Measurements from ENCODE around the gene MTURN.

MTURN gene

GRCh38 chr7:30144657-30145306 lies 10.0 kb downstream of the MTURN start:
- no peak for TF ChIP-seq POLR2A (IDR thresholded peaks at IDR 0.05; ENCODE audit: low read depth, low read length)
- FAIRE-seq (no peak), DNase-seq (ENCODE audit: insufficient read length, low spot score) (no peak)

DNA sequence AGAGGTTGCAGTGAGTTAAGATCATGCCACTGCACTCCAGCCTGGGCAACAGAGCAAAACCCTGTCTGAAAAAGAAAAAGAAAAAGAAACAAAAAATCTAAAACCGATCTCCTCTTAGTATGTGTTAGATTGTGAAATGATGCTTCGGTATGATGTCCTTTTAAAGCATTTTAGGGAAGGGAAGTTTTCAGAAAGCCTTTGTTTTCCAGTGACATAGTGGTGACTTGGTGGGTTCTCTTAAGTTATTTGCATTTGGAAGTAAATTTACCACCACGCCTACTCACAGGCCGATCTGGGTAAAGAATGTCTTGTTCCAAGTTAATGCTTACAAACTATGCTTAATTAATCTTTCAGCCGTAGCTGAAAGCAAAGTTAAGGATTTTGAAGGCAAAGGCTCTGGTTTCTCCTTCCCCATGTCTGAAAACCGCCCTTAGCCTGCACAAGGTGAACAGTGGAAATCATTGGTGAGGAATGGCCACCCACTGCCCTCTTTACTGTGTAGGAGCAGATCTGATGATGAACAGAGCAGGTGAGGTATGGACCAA lies 10.7 kb downstream of the MTURN start:
- DNase-seq (ENCODE audit: insufficient read length, low spot score) (no peak), FAIRE-seq (no peak)

GRCh38 chr7:30146127-30146612 lies 11.4 kb downstream of the MTURN start:
- FAIRE-seq (no peak), DNase-seq (ENCODE audit: insufficient read length, low spot score) (no peak)
- no peak for TF ChIP-seq POLR2A (IDR thresholded peaks at IDR 0.05; ENCODE audit: low read depth, low read length)

More for the DNA sequence above, 10.7 kb downstream of the MTURN start:
- TF ChIP-seq POLR2A (IDR thresholded peaks at IDR 0.05; ENCODE audit: low read depth, low read length) = no peak

DNA sequence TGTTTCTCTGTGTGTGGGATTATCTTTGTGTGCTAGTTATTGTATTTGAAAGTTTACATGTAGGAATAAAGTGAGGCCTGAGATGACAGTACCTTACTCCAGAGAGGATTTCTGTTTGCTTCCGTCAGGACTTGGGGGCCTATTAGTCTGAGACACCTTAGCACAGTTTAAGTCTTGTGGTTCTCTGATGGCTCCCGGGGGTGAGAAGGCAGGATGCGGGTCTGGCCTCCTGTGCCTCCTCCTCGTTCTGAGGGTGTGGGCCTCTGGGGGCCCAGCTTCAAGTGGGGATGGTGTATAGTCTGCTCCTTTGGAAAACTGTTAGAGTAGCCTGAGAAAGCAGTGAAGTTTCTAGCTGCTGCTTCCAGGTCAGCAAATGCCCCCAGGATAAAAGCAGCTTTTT lies 12.4 kb downstream of the MTURN start:
- DNase-seq (ENCODE audit: insufficient read length, low spot score) = no peak
- no peak for TF ChIP-seq POLR2A (IDR thresholded peaks at IDR 0.05; ENCODE audit: low read depth, low read length)
- FAIRE-seq = no peak

DNA sequence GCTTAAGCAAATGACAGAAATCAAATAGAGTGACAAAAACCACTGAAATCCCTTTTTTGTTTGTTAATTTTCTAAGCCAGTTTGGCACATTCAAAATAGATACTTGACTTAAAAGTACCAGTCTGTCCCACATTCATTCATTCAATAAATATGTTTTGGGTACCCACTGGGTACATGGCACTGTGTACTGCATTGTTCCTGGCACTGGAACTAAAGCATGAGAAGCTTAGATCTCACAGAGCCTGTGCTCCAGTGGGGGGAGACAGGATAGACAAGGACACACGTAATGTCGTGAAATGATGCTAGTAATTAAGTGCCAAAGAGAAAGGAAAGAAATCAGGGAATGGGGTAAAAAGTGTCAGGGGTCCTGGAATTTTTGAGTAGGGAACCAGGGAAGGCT lies 13.0 kb downstream of the MTURN start:
- FAIRE-seq (no peak), DNase-seq (ENCODE audit: insufficient read length, low spot score) (no peak)
- no peak for TF ChIP-seq POLR2A (IDR thresholded peaks at IDR 0.05; ENCODE audit: low read depth, low read length)

DNA sequence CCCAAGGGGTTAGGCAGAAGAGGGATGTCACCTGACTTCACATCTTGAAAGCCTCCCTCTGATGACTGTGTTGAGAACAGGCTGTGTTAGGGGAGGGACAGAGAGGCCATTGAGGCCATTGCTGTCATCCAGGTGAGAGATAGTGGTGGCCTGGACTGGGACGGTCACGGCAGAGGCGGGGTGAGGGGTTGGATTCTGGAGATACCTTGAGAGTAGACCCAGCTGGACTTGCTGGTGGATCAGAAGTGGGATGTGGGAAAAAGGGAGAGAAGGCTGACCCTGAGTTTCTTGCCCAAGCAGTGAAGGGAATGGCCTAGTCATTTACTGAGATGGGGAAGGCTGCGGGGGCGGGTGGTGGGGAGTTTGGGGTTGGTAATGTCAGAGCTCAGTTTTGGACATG lies 13.6 kb downstream of the MTURN start:
- FAIRE-seq (no peak), DNase-seq (ENCODE audit: insufficient read length, low spot score) (no peak)
- TF ChIP-seq POLR2A (IDR thresholded peaks at IDR 0.05; ENCODE audit: low read depth, low read length) = no peak

DNA sequence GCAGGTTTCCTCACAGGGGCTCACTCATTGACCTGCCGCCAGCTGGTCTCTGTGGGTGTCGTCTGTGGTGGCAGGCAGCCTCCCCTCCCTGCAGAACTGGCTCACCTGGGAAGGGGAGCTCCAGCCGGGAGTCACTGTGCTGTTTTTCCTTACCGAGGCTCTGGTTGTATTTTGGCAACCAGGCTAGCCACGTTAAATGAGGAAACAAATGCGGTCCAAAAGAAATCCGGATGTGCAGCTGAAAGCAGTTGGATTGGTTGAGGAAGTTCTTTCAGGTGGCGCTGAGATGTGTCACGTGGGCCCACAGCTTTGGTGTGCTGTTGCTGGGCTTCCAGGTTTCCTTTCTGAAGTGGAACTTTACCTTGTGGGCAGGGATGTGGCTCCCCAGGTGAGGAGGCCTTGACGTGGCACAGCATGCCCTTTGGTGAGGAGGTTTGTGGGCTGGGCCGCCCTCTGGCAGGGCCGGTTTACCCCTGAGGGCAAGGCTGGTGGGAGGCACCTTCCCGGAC lies 14.2 kb downstream of the MTURN start:
- FAIRE-seq = no peak
- DNase-seq (ENCODE audit: insufficient read length, low spot score) = no peak
- no peak for TF ChIP-seq POLR2A (IDR thresholded peaks at IDR 0.05; ENCODE audit: low read depth, low read length)

DNA sequence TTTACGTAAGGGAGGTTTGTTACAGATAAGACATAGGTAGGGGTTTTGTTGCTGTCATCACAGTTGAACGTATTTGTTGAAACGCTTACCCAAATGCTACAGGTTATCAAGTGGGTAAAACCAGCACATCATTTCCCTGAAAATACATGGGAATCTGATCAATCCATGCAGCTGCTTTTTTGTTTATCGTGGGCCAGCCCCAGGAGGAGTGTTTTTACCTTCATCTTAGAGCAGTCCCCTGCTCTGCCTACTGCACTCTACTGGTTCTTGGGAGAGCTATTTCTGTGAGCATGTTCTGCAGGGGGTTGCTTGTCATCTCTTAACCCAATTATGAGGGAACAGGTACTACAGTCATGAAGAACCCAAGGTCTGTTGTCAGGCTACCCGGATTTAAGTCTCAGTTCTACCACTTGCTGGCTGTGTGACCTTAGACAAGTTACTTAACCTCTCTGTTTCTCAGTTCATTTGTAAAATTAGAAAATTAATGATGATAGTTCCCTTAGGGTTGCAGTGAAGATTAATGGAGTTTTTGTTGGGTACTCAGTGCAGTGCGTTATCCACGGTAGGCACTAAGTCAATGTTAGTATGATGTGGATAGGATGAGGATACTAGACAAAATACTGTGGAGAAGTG lies 15.0 kb downstream of the MTURN start:
- TF ChIP-seq POLR2A (IDR thresholded peaks at IDR 0.05; ENCODE audit: low read depth, low read length) = no peak
- DNase-seq (ENCODE audit: insufficient read length, low spot score) (no peak), FAIRE-seq (no peak)

- no peak for TF ChIP-seq POLR2A (IDR thresholded peaks at IDR 0.05; ENCODE audit: low read depth, low read length)
- no peak for DNase-seq (ENCODE audit: insufficient read length, low spot score)
- FAIRE-seq = no peak
Observed at GRCh38 chr7:30150711-30151110, 15.9 kb downstream of the MTURN start.

GRCh38 chr7:30154111-30154587 lies 19.4 kb downstream of the MTURN start:
- no peak for DNase-seq (ENCODE audit: insufficient read length, low spot score)
- no peak for TF ChIP-seq POLR2A (IDR thresholded peaks at IDR 0.05; ENCODE audit: low read depth, low read length)
- no peak for FAIRE-seq

- FAIRE-seq = no peak
- TF ChIP-seq POLR2A (IDR thresholded peaks at IDR 0.05; ENCODE audit: low read depth, low read length) = no peak
- no peak for DNase-seq (ENCODE audit: insufficient read length, low spot score)
Observed at GRCh38 chr7:30155481-30155880, 20.7 kb downstream of the MTURN start.

GRCh38 chr7:30157204-30157603 lies 22.4 kb downstream of the MTURN start:
- DNase-seq (ENCODE audit: insufficient read length, low spot score) (no peak), FAIRE-seq (no peak)
- TF ChIP-seq POLR2A (IDR thresholded peaks at IDR 0.05; ENCODE audit: low read depth, low read length) = no peak

- FAIRE-seq = no peak
- TF ChIP-seq POLR2A (IDR thresholded peaks at IDR 0.05; ENCODE audit: low read depth, low read length) = no peak
- DNase-seq (ENCODE audit: insufficient read length, low spot score) = no peak
Observed at GRCh38 chr7:30159163-30159562, 24.4 kb downstream of the MTURN start.

DNA sequence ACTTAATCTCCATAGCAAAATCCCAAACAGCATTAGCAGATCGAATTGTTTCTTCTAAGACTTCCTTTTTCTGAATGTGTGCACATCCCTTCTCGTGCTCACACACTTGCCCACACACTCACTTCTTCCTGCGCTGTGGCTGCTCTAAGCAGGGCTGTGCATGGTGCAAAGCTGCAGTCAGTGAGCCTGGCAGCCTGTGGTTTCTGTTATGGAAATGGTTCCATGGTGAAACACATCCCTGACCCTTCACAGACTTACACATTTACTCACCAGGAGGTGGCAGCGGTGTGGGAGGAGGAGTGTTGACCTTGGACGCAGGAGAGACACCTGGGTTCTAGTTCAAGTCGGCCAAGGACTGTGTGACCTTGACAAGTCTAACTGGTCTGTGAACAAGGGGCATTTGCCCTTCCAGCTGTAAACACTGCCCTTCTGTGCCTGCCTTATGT lies 24.9 kb downstream of the MTURN start:
- DNase-seq (ENCODE audit: insufficient read length, low spot score) (peak; percentile 51), FAIRE-seq (peak; percentile 48)

More for the DNA sequence above, 24.9 kb downstream of the MTURN start:
- no peak for TF ChIP-seq POLR2A (IDR thresholded peaks at IDR 0.05; ENCODE audit: low read depth, low read length)
